Bronchial epithelial cell (primary cell): ENCODE data around the gene FHIT. TPM values are rescaled to one million over a fixed set of nuclear protein-coding genes. Genes with fewer than 3 reads are reported as not detected.

Experiments
- DNase-seq: peaks from one replicate; pipeline ENCODE4 v3.0.0-alpha.2; 2010; ENCODE audit warnings: low read depth
- FAIRE-seq: peaks from 2 replicates; lab custom pipeline; 2011; peaks lifted over from hg19 to GRCh38; lab: Jason Lieb, UNC
- H3K27me3 ChIP-seq: 2 replicates; pipeline ENCODE4 v1.5.1; 2011; ENCODE audit warnings: low read length; ENCODE audit not compliant: control insufficient read depth, insufficient read depth
- H3K36me3 ChIP-seq: 2 replicates; pipeline ENCODE4 v1.5.1; 2011; ENCODE audit warnings: low read length; ENCODE audit not compliant: control insufficient read depth, insufficient read depth
- H3K4me3 ChIP-seq: 2 replicates; pipeline ENCODE4 v1.5.1; 2011; ENCODE audit warnings: mild to moderate bottlenecking, low read depth, low read length, control low read depth
- CTCF ChIP-seq: IDR thresholded peaks from 2 replicates; pipeline ENCODE4 v1.5.1; 2011; ENCODE audit warnings: mild to moderate bottlenecking, moderate library complexity, low read length, control low read depth, inconsistent platforms; ENCODE audit not compliant: insufficient read depth, severe bottlenecking
- total RNA-seq: library from RNA; depleted of rRNA; stranded (reverse); fragments of >200 nt; gene quantifications from 2 replicates; pipeline ENCODE4 v1.2.1, GENCODE V29; 2014

FHIT gene
- total RNA-seq, 1 donor from 2014 or later: 1.6 TPM

- DNase-seq (no peak), FAIRE-seq (no peak)
- Histone ChIP-seq H3K36me3 (no peaks in the 10 kb centered on the region), H3K4me3 (no peak overlapping the region), H3K27me3 (no peaks in the 10 kb centered on the region)
- TF ChIP-seq CTCF: no peak
Observed at GRCh38 chr3:60190073-60190472, 1061.2 kb downstream of the FHIT start.

GRCh38 chr3:60189304-60189703 is 1061.9 kb downstream of the FHIT start:
- no peaks in the 10 kb centered on the region for H3K36me3 ChIP-seq
- FAIRE-seq (no peak), DNase-seq (no peak)
- no peak for TF ChIP-seq CTCF
- no peaks in the 10 kb centered on the region for H3K27me3 ChIP-seq
- no peak overlapping the region for H3K4me3 ChIP-seq

- FAIRE-seq: no peak
- H3K27me3 ChIP-seq: no peaks in the 10 kb centered on the region
- no peak for TF ChIP-seq CTCF
Observed at GRCh38 chr3:60188803-60189202, 1062.4 kb downstream of the FHIT start.

GRCh38 chr3:60187343-60187742 is 1063.9 kb downstream of the FHIT start:
- no peaks in the 10 kb centered on the region for H3K27me3 ChIP-seq
- H3K36me3 ChIP-seq: no peaks in the 10 kb centered on the region
- TF ChIP-seq CTCF: no peak
- DNase-seq (no peak), FAIRE-seq (no peak)
- no peak overlapping the region for H3K4me3 ChIP-seq

More at GRCh38 chr3:60188803-60189202, 1062.4 kb downstream of the FHIT start:
- H3K36me3 ChIP-seq: no peaks in the 10 kb centered on the region
- no peak overlapping the region for H3K4me3 ChIP-seq
- DNase-seq: no peak

GRCh38 chr3:60186359-60186758 is 1064.9 kb downstream of the FHIT start:
- Histone ChIP-seq H3K4me3 (no peak overlapping the region), H3K36me3 (no peaks in the 10 kb centered on the region), H3K27me3 (no peaks in the 10 kb centered on the region)
- FAIRE-seq: no peak
- no peak for DNase-seq
- no peak for TF ChIP-seq CTCF

GRCh38 chr3:60185161-60185560 is 1066.1 kb downstream of the FHIT start:
- TF ChIP-seq CTCF: no peak
- no peaks in the 10 kb centered on the region for H3K27me3 ChIP-seq

More at GRCh38 chr3:60185161-60185560, 1066.1 kb downstream of the FHIT start:
- FAIRE-seq: no peak
- no peak for DNase-seq
- no peak overlapping the region for H3K4me3 ChIP-seq
- H3K36me3 ChIP-seq: no peaks in the 10 kb centered on the region
